Measurements from ENCODE around the gene GOLGA8N. TPM values are rescaled to one million over a fixed set of nuclear protein-coding genes. Genes with fewer than 3 reads are reported as not detected.
"Not testable (repeated sequence)": the region's sequence is repeated elsewhere in the genome, so short reads cannot be mapped to it uniquely, and the experiment has no call there.

Gene GOLGA8N
- 100 to 1,000 TPM in 1 of 4 donors, 10 to 100 TPM in 3; 28.9 to 380 (median 80.8) TPM for total RNA-seq

DNA sequence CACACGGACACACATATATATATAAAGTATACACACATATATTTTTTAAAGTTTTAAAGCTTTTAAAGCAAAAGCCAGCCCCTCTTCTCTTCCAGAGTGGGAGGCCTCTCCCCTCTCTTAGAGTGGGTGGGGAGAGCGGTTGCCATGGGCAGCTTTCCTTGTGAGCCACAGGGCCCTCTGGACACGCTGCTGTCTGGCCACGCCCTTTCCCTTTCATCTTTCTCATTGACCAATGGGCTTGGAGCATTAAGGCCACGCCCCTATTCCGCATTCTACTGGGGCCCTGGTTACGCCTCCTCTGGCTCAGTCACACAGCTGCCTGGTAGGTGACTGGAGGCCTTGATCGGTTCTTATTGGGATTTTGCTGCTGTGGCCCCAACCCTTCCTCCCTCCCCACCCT, at the start of gene GOLGA8N:
Gene GOLGA8N, plus strand, starts transcription at position 306 of the 400 bp plus-strand sequence.
- H3K27ac ChIP-seq; H3K36me3 ChIP-seq; H3K4me1 ChIP-seq; H3K9me3 ChIP-seq; intact Hi-C loops (cut with DNase I); DNase-seq; H3K4me3 ChIP-seq (replicated peaks in 1 of 3); H3K27me3 ChIP-seq: not testable (repeated sequence)
- WGBS, 2 donors, result 91% methylated on average over 5 of the region's 8 CpGs; no CpG with 5 or more reads in 1 of the 2 donors

GRCh38 chr15:32543456-32543855, 49.8 kb upstream of the GOLGA8N start:
- H3K9me3 ChIP-seq; H3K4me3 ChIP-seq (replicated peaks in 1 of 3); H3K4me1 ChIP-seq; H3K36me3 ChIP-seq; intact Hi-C loops (cut with DNase I); H3K27ac ChIP-seq; H3K27me3 ChIP-seq; DNase-seq: not testable (repeated sequence)
- WGBS, 2 donors, result no CpG with 5 or more reads among the region's 1 CpG

DNA sequence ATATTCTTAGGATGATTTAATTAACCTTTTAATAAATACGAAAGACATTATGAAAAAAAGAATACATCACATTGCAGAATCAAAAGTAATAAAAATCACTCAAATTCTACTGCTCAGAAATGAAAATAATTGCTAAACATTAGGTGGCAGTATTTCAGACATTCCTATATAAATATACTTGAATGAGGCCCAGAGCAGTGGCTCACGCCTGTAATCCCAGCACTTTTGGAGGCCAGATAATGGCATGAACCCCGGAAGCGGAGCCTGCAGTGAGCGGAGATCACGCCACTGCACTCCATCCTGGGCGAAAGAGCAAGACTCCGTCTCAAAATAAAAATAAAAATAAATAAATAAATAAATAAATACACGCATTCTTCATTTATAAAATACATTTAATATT, 48.1 kb upstream of the GOLGA8N start:
- H3K36me3 ChIP-seq; intact Hi-C loops (cut with DNase I); H3K4me3 ChIP-seq (replicated peaks in 1 of 3); H3K27me3 ChIP-seq; DNase-seq; H3K4me1 ChIP-seq; H3K27ac ChIP-seq; H3K9me3 ChIP-seq: not testable (repeated sequence)
- WGBS, 2 donors, result no CpG with 5 or more reads among the region's 9 CpGs

GRCh38 chr15:32554587-32554986, 38.7 kb upstream of the GOLGA8N start:
- intact Hi-C loops (cut with DNase I); H3K4me3 ChIP-seq (replicated peaks in 1 of 3); H3K36me3 ChIP-seq: not testable (repeated sequence)

GRCh38 chr15:32562198-32562597, 31.1 kb upstream of the GOLGA8N start:
- WGBS, 2 donors, result 97 to 99% methylated on average over 6 of the region's 6 CpGs
- H3K36me3 ChIP-seq; DNase-seq; H3K27me3 ChIP-seq; H3K4me3 ChIP-seq (replicated peaks in 1 of 3); intact Hi-C loops (cut with DNase I); H3K4me1 ChIP-seq; H3K9me3 ChIP-seq; H3K27ac ChIP-seq: not testable (repeated sequence)

More at GRCh38 chr15:32554587-32554986, 38.7 kb upstream of the GOLGA8N start:
- not testable (repeated sequence) for H3K4me1 ChIP-seq, H3K9me3 ChIP-seq, H3K27me3 ChIP-seq, DNase-seq, H3K27ac ChIP-seq

GRCh38 chr15:32568988-32569387, 24.3 kb upstream of the GOLGA8N start:
- WGBS, 2 donors, result 15% methylated on average over 2 of the region's 3 CpGs; no CpG with 5 or more reads in 1 of the 2 donors
- intact Hi-C loops (cut with DNase I); H3K9me3 ChIP-seq; H3K27me3 ChIP-seq; H3K4me1 ChIP-seq; H3K36me3 ChIP-seq; H3K27ac ChIP-seq; H3K4me3 ChIP-seq (replicated peaks in 1 of 3); DNase-seq: not testable (repeated sequence)

GRCh38 chr15:32578482-32578881, 14.8 kb upstream of the GOLGA8N start:
- intact Hi-C loops (cut with DNase I); DNase-seq; H3K27ac ChIP-seq; H3K36me3 ChIP-seq; H3K27me3 ChIP-seq; H3K9me3 ChIP-seq; H3K4me3 ChIP-seq (replicated peaks in 1 of 3); H3K4me1 ChIP-seq: not testable (repeated sequence)
- WGBS, 2 donors, result 63% methylated on average over 2 of the region's 4 CpGs; no CpG with 5 or more reads in 1 of the 2 donors

DNA sequence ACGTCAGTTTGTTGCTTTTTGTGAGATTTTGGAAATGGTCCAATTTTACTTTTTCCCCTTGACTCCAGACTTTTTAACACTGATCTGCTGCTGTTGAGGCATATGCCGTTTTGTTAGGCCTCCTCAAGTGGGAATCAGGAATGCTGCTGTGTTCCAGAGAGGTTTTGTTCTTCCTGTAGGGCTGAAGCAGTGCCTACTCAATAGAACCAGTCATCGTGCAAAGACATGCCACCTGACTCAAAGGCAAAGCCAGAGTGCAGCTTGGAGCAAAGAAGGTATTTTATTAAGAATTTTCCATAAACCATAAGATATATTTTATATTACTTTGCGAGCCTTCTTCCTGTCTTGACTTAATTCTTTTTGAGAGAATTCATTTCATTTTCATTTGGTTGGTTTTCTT, 7.4 kb upstream of the GOLGA8N start:
- DNase-seq, result peak in 1 of 2 donors; percentile 81
- peak in 1 of 2 donors; percentile 30 for TF ChIP-seq POLR2A (IDR thresholded peaks at IDR 0.05)
- H3K36me3 ChIP-seq; H3K9me3 ChIP-seq; intact Hi-C loops (cut with DNase I); H3K27me3 ChIP-seq; H3K4me1 ChIP-seq; H3K4me3 ChIP-seq (replicated peaks in 1 of 3): not testable (repeated sequence)
- peak overlapping the region in 2 of 3 donors; percentile 61 to 83 for H3K27ac ChIP-seq
- 37% methylated on average over 3 of the region's 4 CpGs; no CpG with 5 or more reads in 1 of the 2 donors for WGBS, 2 donors

- H3K27ac ChIP-seq; intact Hi-C loops (cut with DNase I); H3K27me3 ChIP-seq; H3K4me3 ChIP-seq (replicated peaks in 1 of 3); DNase-seq; H3K36me3 ChIP-seq; H3K9me3 ChIP-seq; H3K4me1 ChIP-seq: not testable (repeated sequence)
- 100% methylated on average over 2 of the region's 2 CpGs for whole genome bisulfite sequencing, 2 donors
Observed at GRCh38 chr15:32609518-32609917, 16.3 kb downstream of the GOLGA8N start.

GRCh38 chr15:32610719-32611118, 17.5 kb downstream of the GOLGA8N start:
- intact Hi-C loops (cut with DNase I); H3K36me3 ChIP-seq; H3K27ac ChIP-seq; H3K27me3 ChIP-seq; H3K4me3 ChIP-seq (replicated peaks in 1 of 3); H3K4me1 ChIP-seq; H3K9me3 ChIP-seq: not testable (repeated sequence)
- WGBS, 2 donors, result 3 to 4% methylated on average over 1 of the region's 3 CpGs
- TF ChIP-seq, protein P1, sequence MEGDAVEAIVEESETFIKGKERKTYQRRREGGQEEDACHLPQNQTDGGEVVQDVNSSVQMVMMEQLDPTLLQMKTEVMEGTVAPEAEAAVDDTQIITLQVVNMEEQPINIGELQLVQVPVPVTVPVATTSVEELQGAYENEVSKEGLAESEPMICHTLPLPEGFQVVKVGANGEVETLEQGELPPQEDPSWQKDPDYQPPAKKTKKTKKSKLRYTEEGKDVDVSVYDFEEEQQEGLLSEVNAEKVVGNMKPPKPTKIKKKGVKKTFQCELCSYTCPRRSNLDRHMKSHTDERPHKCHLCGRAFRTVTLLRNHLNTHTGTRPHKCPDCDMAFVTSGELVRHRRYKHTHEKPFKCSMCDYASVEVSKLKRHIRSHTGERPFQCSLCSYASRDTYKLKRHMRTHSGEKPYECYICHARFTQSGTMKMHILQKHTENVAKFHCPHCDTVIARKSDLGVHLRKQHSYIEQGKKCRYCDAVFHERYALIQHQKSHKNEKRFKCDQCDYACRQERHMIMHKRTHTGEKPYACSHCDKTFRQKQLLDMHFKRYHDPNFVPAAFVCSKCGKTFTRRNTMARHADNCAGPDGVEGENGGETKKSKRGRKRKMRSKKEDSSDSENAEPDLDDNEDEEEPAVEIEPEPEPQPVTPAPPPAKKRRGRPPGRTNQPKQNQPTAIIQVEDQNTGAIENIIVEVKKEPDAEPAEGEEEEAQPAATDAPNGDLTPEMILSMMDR (IDR thresholded peaks at IDR 0.05), result peak in 2 of 6 experiments; percentile 12 to 40
- DNase-seq, result peak in 1 of 2 donors; percentile 4

DNA sequence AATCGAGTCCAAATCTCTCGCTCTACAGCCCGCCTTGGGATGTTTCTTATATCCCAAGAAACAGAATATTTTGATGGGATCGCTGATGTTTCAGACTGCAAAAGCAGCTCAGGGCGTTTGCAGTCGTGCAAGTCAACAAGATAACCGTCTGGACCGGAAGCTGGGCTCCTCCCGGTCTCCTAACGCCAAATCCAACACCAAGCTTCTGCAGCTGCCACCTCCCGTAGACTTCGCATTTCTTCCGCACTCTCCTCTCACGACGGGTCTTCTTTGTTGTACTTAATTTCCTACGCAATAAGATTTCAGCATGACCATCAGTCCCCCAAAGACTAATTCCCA, 21.4 kb downstream of the GOLGA8N start:
- H3K4me1 ChIP-seq; H3K9me3 ChIP-seq; H3K36me3 ChIP-seq; intact Hi-C loops (cut with DNase I); H3K27me3 ChIP-seq: not testable (repeated sequence)
- DNase-seq, result peak in 1 of 2 donors; percentile 60
- 0% methylated on average over 11 of the region's 16 CpGs for WGBS, 2 donors
- Histone ChIP-seq H3K4me3 (replicated peaks in 1 of 3) (peak overlapping the region in 2 of 3 donors; percentile 26 to 40), H3K27ac (peak overlapping the region; percentile 34 to 67 (median 42))

- H3K36me3 ChIP-seq; H3K4me1 ChIP-seq; H3K27me3 ChIP-seq; intact Hi-C loops (cut with DNase I); H3K9me3 ChIP-seq: not testable (repeated sequence)
- DNase-seq, result peak; percentile 72 to 78
- peak within 1 kb of the TSS; percentile 34 to 67 (median 42) for H3K27ac ChIP-seq
- 1% methylated on average over 16 to 22 of the region's 43 CpGs for WGBS, 2 donors
- H3K4me3 ChIP-seq (replicated peaks in 1 of 3), result peak within 1 kb of the TSS in 2 of 3 donors; percentile 28 to 40
Observed at GRCh38 chr15:32615051-32615870, 22.0 kb downstream of the GOLGA8N start, which contains the start of gene ARHGAP11A. Gene ARHGAP11A, plus strand, starts transcription at chr15:32615504. Its CDS starts 708 bp downstream, at chr15:32616212.
